ENCODE data around the gene EFNA3. TPM values are rescaled to one million over a fixed set of nuclear protein-coding genes. Genes with fewer than 3 reads are reported as not detected.

EFNA3 gene
- total RNA-seq, 5 donors from 2014 or later (not counting 1 experiment from before 2014, with no cell fraction given) = 0.68 to 2.6 (median 2.3) TPM; not detected in 1

DNA sequence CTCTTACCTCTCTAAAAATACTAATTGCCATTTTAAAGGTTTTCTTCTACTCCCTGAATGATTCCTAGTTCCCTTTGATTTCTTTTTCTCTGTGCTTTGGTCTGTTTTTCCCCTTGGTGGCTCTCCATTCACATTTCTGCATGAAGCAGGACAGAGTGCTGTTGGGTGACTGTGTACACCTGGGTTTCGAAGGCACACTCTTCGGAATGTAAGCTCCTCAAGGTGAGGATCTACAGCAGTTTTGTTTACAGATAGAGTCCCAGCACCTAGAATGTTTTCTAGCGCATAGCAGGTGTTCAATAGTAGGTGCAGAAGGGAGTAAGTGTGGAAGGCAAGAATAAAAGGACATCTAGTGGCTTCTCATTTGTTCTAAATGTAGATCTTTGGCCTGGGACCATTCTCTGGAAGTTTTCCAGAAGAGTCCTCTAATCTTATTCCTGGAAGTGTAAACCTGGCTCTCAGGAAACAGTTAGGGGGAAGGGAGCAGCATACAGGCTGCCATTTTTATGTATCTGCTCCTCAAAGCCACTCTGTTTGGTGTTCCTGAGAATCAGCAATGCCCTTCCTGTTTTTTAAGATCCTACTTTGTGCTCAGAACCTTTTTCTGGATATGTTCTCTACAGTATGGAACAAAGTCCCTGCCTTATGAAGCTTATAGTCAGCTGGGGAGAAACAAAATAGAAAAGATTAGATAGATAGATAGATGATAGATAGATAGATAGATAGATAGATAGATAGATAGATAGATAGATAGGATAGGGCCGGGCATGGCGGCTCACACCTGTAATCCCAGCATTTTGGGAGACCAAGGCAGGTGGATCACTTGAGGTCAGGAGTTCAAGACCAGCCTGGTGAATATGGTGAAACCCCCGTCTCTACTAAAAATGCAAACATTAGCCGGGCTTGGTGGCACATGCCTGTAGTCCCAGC lies 26.2 kb downstream of the EFNA3 start:
- H3K4me3 Mint-ChIP-seq = no peak overlapping the region
- no peak overlapping the region for H3K27ac Mint-ChIP-seq
- ChIA-PET CTCF (no interaction called here), POLR2A (no interaction called here)
- WGBS (ENCODE audit: insufficient coverage) = 86% methylated on average over 4 of the region's 7 CpGs
- Histone ChIP-seq H3K9me3 (no peaks in the 10 kb centered on the region), H3K4me1 (ENCODE audit: control insufficient read depth in 1 of 2, extremely low read depth in 1 of 2, insufficient read depth in 2 of 2, low read length in 2 of 2) (no peaks in the 10 kb centered on the region), H3K4me3 (ENCODE audit: control insufficient read depth in 1 of 2, extremely low read depth in 1 of 2, low read length in 1 of 2) (no peak overlapping the region), H3K36me3 (ENCODE audit: control insufficient read depth in 2 of 2, extremely low read depth in 1 of 2, insufficient read depth in 1 of 2, low read length in 1 of 2) (no peaks in the 10 kb centered on the region), H3K27ac (ENCODE audit: low read length) (no peak overlapping the region), H3K27me3 (replicated peaks in 1 of 2; ENCODE audit: control insufficient read depth in 2 of 2, extremely low read depth in 1 of 2, insufficient read depth in 2 of 2, low read length in 1 of 2) (peaks cover 0 to 6% of the 10 kb centered on the region in 2 experiments)
- ATAC-seq (replicated peaks in 1 of 4) (no peak), DNase-seq (no peak)
- no peaks in the 10 kb centered on the region for H3K9me3 Mint-ChIP-seq
- H3K36me3 Mint-ChIP-seq = no peaks in the 10 kb centered on the region
- H3K4me1 Mint-ChIP-seq = peaks cover 0 to 7% (median 0%) of the 10 kb centered on the region in 3 donors
- peaks cover 0 to 4% of the 10 kb centered on the region in 2 donors for H3K27me3 Mint-ChIP-seq

DNA sequence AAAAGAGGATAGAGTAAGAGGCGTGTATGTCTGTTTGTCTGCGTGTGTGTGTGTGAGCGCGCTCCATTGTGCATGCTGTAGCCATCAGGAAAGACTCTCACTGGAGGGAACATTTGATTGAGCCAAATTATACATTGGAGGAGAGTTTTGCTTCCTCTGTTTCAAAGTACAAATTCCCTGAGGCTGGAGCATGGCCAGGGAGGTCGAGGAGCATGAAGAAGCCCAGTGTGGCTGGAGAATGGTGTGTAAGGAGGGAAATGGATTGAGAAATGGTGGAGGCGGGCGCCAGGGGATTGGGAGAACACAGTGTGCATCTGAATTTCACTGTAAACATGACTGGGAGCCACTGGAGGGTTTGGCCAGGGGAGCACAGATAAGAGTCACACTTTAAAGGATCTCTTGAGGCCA lies 27.0 kb downstream of the EFNA3 start:
- ChIA-PET CTCF (no interaction called here), POLR2A (interaction anchor here in 1 of 2 donors (0.7 kb wide), 1 partner anchor 25 kb away, joined by 4 read pairs; no protein-coding TSS in a partner anchor)
- H3K27ac Mint-ChIP-seq = no peak overlapping the region

DNA sequence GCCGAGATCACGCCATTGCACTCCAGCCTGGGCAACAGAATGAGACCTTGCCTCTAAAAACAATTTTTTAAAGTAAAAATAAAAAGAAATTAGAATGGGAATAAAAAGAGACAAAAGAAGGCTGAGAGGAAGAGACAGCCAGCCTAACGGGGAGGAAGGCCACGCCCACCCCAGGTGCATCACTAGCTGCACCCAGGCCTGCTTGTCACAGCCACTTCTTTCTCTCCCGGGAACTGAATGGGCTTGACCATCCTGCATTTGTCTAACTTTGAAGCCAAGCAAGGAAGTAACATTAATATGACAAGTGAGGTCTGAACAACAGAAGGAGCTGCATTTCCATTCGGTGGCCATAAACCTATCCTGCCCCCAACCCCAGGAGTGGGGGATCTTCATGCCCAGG lies 28.2 kb downstream of the EFNA3 start:
- Histone ChIP-seq H3K4me1 (ENCODE audit: control insufficient read depth in 1 of 2, extremely low read depth in 1 of 2, insufficient read depth in 2 of 2, low read length in 2 of 2) (no peaks in the 10 kb centered on the region), H3K27me3 (replicated peaks in 1 of 2; ENCODE audit: control insufficient read depth in 2 of 2, extremely low read depth in 1 of 2, insufficient read depth in 2 of 2, low read length in 1 of 2) (peaks cover 0 to 9% of the 10 kb centered on the region in 2 experiments), H3K36me3 (ENCODE audit: control insufficient read depth in 2 of 2, extremely low read depth in 1 of 2, insufficient read depth in 1 of 2, low read length in 1 of 2) (no peaks in the 10 kb centered on the region), H3K4me3 (ENCODE audit: control insufficient read depth in 1 of 2, extremely low read depth in 1 of 2, low read length in 1 of 2) (no peak overlapping the region), H3K9me3 (no peaks in the 10 kb centered on the region), H3K27ac (ENCODE audit: low read length) (no peak overlapping the region)
- ATAC-seq (replicated peaks in 1 of 4) (no peak), DNase-seq (no peak)
- Mint-ChIP-seq H3K27ac (no peak overlapping the region), H3K4me3 (no peak overlapping the region), H3K36me3 (no peaks in the 10 kb centered on the region), H3K9me3 (no peaks in the 10 kb centered on the region), H3K4me1 (peaks cover 0 to 7% (median 0%) of the 10 kb centered on the region in 3 donors), H3K27me3 (peaks cover 0 to 1% of the 10 kb centered on the region in 2 donors)
- ChIA-PET POLR2A (no interaction called here), CTCF (no interaction called here)
- no CpG with 5 or more reads among the region's 6 CpGs for WGBS (ENCODE audit: insufficient coverage)

More for the DNA sequence above, 27.0 kb downstream of the EFNA3 start:
- no peak overlapping the region for H3K27ac ChIP-seq (ENCODE audit: low read length)
- ATAC-seq (replicated peaks in 1 of 4) (no peak), DNase-seq (no peak)
- H3K4me1 ChIP-seq (ENCODE audit: control insufficient read depth in 1 of 2, extremely low read depth in 1 of 2, insufficient read depth in 2 of 2, low read length in 2 of 2) = no peaks in the 10 kb centered on the region
- WGBS (ENCODE audit: insufficient coverage) = 88% methylated on average over 6 of the region's 7 CpGs
- no peaks in the 10 kb centered on the region for H3K36me3 ChIP-seq (ENCODE audit: control insufficient read depth in 2 of 2, extremely low read depth in 1 of 2, insufficient read depth in 1 of 2, low read length in 1 of 2)
- Mint-ChIP-seq H3K4me3 (no peak overlapping the region), H3K27me3 (peaks cover 0 to 4% of the 10 kb centered on the region in 2 donors), H3K9me3 (no peaks in the 10 kb centered on the region), H3K36me3 (no peaks in the 10 kb centered on the region), H3K4me1 (peaks cover 0 to 7% (median 0%) of the 10 kb centered on the region in 3 donors)
- H3K9me3 ChIP-seq = no peaks in the 10 kb centered on the region
- H3K4me3 ChIP-seq (ENCODE audit: control insufficient read depth in 1 of 2, extremely low read depth in 1 of 2, low read length in 1 of 2) = no peak overlapping the region
- H3K27me3 ChIP-seq (replicated peaks in 1 of 2; ENCODE audit: control insufficient read depth in 2 of 2, extremely low read depth in 1 of 2, insufficient read depth in 2 of 2, low read length in 1 of 2) = peaks cover 0 to 6% of the 10 kb centered on the region in 2 experiments

DNA sequence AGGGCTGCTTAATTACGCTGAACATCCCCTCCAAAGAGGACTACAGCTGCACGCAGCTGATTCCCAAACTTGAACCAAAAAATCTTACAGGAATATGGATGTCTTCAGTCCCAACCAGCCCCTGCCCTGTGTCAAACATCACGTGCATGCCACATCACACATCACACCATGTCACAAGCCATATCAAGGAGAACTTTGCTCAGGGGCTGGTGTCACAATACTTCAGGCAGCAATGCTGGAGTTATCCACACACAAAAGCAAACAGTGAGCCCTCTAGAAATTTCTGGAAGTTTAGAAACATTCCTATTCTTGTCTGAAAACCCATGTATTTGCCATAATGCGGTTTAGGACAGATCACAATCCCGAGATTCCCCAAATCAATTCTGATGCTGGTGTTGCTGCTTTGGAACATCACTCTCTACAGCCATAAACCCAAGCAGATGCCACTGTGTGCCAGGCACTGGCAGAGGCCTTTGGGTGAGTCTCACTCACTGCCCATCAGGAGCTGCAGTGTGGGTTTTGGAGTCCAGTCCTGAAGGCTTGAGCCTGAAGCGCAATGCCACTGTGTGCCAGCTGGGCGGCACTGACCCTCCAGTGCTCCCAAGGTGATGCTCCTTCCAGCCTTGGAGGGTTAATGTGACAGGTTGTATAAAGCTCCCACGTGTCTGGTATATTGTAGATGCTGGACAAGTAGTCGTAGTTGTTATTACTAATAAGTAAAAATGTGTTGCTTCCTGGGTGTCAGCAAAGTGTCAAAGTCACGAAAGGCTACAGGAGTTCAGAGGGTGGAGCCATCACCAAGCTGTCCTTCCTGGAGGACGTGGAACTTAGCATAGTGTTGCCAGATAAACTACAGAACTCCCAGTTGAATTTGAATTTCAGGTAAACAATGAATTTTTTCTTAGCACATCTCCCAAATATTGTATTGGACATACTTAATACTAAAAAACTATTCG lies 28.9 kb downstream of the EFNA3 start:
- Mint-ChIP-seq H3K4me1 (peaks cover 0 to 7% (median 0%) of the 10 kb centered on the region in 3 donors), H3K9me3 (no peaks in the 10 kb centered on the region), H3K27me3 (peaks cover 0 to 1% of the 10 kb centered on the region in 2 donors), H3K4me3 (no peak overlapping the region), H3K27ac (no peak overlapping the region), H3K36me3 (no peaks in the 10 kb centered on the region)
- ATAC-seq (replicated peaks in 1 of 4) = no peak
- ChIA-PET CTCF (no interaction called here), POLR2A (interaction anchor here in 1 of 2 donors (0.6 kb wide), 1 partner anchor 222 kb away, joined by 7 read pairs; no protein-coding TSS in a partner anchor)
- 76% methylated on average over 7 of the region's 12 CpGs for WGBS (ENCODE audit: insufficient coverage)
- H3K9me3 ChIP-seq = no peaks in the 10 kb centered on the region
- H3K36me3 ChIP-seq (ENCODE audit: control insufficient read depth in 2 of 2, extremely low read depth in 1 of 2, insufficient read depth in 1 of 2, low read length in 1 of 2) = no peaks in the 10 kb centered on the region
- H3K27ac ChIP-seq (ENCODE audit: low read length) = no peak overlapping the region
- H3K4me1 ChIP-seq (ENCODE audit: control insufficient read depth in 1 of 2, extremely low read depth in 1 of 2, insufficient read depth in 2 of 2, low read length in 2 of 2) = no peaks in the 10 kb centered on the region
- H3K4me3 ChIP-seq (ENCODE audit: control insufficient read depth in 1 of 2, extremely low read depth in 1 of 2, low read length in 1 of 2) = no peak overlapping the region
- peaks cover 0 to 15% of the 10 kb centered on the region in 2 experiments for H3K27me3 ChIP-seq (replicated peaks in 1 of 2; ENCODE audit: control insufficient read depth in 2 of 2, extremely low read depth in 1 of 2, insufficient read depth in 2 of 2, low read length in 1 of 2)
- DNase-seq = no peak

DNA sequence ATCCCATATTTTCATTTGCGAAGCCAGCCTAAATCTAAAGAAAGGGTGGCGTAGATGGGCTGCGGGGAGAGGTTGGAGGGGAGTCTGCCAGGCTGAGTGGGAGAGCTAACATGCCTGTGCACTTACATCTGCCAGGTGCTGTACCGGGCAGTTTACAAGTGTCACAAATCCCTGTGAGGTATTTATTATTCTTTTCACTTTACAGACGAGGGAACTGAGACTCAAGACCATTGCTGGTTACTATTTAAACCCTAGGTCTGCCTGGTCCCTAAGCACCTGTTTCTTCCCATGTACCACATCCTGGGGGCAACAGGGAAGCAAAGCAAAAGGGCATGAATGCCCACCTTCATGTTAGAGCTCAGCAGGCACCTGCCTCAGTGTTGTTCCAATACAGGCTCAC lies 29.7 kb downstream of the EFNA3 start:
- no peaks in the 10 kb centered on the region for H3K36me3 ChIP-seq (ENCODE audit: control insufficient read depth in 2 of 2, extremely low read depth in 1 of 2, insufficient read depth in 1 of 2, low read length in 1 of 2)
- 91% methylated on average over 4 of the region's 5 CpGs for WGBS (ENCODE audit: insufficient coverage)
- ATAC-seq (replicated peaks in 1 of 4) (no peak), DNase-seq (no peak)
- peaks cover 0 to 18% of the 10 kb centered on the region in 2 experiments for H3K27me3 ChIP-seq (replicated peaks in 1 of 2; ENCODE audit: control insufficient read depth in 2 of 2, extremely low read depth in 1 of 2, insufficient read depth in 2 of 2, low read length in 1 of 2)
- Mint-ChIP-seq H3K9me3 (no peaks in the 10 kb centered on the region), H3K36me3 (no peaks in the 10 kb centered on the region), H3K4me3 (no peak overlapping the region), H3K27me3 (peaks cover 0 to 1% of the 10 kb centered on the region in 2 donors), H3K4me1 (peaks cover 0 to 7% (median 0%) of the 10 kb centered on the region in 3 donors), H3K27ac (no peak overlapping the region)
- no peak overlapping the region for H3K27ac ChIP-seq (ENCODE audit: low read length)
- no peaks in the 10 kb centered on the region for H3K4me1 ChIP-seq (ENCODE audit: control insufficient read depth in 1 of 2, extremely low read depth in 1 of 2, insufficient read depth in 2 of 2, low read length in 2 of 2)
- no peaks in the 10 kb centered on the region for H3K9me3 ChIP-seq
- ChIA-PET CTCF (no interaction called here), POLR2A (no interaction called here)
- H3K4me3 ChIP-seq (ENCODE audit: control insufficient read depth in 1 of 2, extremely low read depth in 1 of 2, low read length in 1 of 2) = no peak overlapping the region

DNA sequence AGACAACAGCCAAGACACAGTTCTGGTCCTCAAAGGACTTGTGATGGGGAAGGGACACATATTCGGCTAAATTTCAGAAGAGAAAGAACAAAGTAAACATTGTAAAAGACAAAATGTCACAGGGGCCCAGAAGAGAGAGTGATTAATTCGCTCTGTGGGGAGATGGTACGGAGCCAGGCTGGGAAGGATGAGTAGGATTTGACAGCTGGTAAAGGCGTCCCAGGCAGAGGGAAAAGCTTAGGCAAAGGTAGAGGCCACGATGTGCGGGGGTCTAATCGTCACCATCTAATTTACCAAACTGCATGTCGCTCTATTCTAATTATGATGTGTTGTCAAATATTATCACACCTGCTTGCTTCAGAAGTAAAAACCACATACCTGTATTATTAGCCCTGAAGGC lies 31.7 kb downstream of the EFNA3 start:
- no peak for DNase-seq
- WGBS (ENCODE audit: insufficient coverage) = 93% methylated on average over 3 of the region's 8 CpGs
- POLR2A ChIA-PET = no interaction called here
- H3K4me3 Mint-ChIP-seq = no peak overlapping the region
- H3K4me3 ChIP-seq (ENCODE audit: control insufficient read depth in 1 of 2, extremely low read depth in 1 of 2, low read length in 1 of 2) = no peak overlapping the region
- no peak for ATAC-seq (replicated peaks in 1 of 4)
- peaks cover 0 to 19% of the 10 kb centered on the region in 2 experiments for H3K27me3 ChIP-seq (replicated peaks in 1 of 2; ENCODE audit: control insufficient read depth in 2 of 2, extremely low read depth in 1 of 2, insufficient read depth in 2 of 2, low read length in 1 of 2)
- no peaks in the 10 kb centered on the region for H3K36me3 Mint-ChIP-seq
- H3K27ac ChIP-seq (ENCODE audit: low read length) = no peak overlapping the region
- H3K27ac Mint-ChIP-seq = no peak overlapping the region
- no peaks in the 10 kb centered on the region for H3K9me3 Mint-ChIP-seq
- no peaks in the 10 kb centered on the region for H3K9me3 ChIP-seq
- CTCF ChIA-PET = no interaction called here
- H3K36me3 ChIP-seq (ENCODE audit: control insufficient read depth in 2 of 2, extremely low read depth in 1 of 2, insufficient read depth in 1 of 2, low read length in 1 of 2) = no peaks in the 10 kb centered on the region
- H3K27me3 Mint-ChIP-seq = peaks cover 0 to 6% of the 10 kb centered on the region in 2 donors
- no peaks in the 10 kb centered on the region for H3K4me1 ChIP-seq (ENCODE audit: control insufficient read depth in 1 of 2, extremely low read depth in 1 of 2, insufficient read depth in 2 of 2, low read length in 2 of 2)
- peaks cover 0 to 7% (median 0%) of the 10 kb centered on the region in 3 donors for H3K4me1 Mint-ChIP-seq
